GM18519 (cell line): ENCODE results near the gene NUP37.
"Not testable (repeated sequence)": the region's sequence is repeated elsewhere in the genome, so short reads cannot be mapped to it uniquely, and the experiment has no call there.

Experiments
- ATAC-seq: cut with Tn5 transposase; IDR thresholded peaks from one replicate; pipeline ENCODE4 v1.9.1; 2021; ENCODE audit warnings: mild to moderate bottlenecking, moderate library complexity; ENCODE audit not compliant: unreplicated experiment, low FRiP score

The NUP37 gene, protein sequence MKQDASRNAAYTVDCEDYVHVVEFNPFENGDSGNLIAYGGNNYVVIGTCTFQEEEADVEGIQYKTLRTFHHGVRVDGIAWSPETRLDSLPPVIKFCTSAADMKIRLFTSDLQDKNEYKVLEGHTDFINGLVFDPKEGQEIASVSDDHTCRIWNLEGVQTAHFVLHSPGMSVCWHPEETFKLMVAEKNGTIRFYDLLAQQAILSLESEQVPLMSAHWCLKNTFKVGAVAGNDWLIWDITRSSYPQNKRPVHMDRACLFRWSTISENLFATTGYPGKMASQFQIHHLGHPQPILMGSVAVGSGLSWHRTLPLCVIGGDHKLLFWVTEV

GRCh38 chr12:102119674-102120563 is at the start of gene NUP37, which contains the start of gene PARPBP:
NUP37 (minus strand) TSS chr12:102120114; CDS start chr12:102118518, 1,596 bp downstream.
PARPBP (plus strand) TSS chr12:102120183; CDS start chr12:102123889, 3,706 bp downstream.
- ATAC-seq: peak; percentile 90

DNA sequence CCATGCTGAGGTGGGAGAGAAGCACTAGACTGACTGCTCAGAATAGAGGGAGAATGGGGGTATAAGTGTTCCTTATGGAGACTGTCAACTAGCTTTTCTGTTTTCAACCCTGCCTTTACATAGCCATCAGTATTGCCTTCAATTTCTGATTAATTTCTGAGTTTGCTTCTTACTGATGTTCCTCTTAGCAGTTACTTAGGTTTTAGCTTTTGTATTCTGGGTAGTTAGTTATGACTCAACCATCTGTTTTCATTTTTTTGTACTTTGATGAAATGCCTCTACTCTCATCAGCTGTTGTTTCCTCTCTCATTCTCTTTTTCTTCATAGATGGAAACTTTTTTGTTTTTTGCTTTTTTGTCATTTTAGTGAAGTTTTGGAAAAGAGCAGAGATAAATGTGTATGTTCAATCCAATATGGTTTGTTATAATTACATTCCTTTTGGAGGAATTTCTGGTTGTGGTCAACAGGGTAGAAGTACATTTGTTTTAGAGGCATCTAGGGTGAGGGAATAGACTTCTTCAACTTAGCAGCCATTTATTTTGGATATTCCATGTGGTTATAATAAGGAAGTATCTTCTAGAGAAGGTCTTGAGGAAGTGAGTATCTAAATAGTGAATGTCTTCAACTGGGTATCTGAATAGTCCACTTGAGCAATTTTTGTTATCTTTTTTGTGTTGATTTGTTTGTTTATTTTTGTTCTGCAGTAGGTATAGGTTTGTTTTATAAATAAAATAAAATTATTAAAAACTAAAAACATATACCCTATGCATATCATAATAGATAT is 48.1 kb upstream of the NUP37 start:
- ATAC-seq: peak; percentile 47

DNA sequence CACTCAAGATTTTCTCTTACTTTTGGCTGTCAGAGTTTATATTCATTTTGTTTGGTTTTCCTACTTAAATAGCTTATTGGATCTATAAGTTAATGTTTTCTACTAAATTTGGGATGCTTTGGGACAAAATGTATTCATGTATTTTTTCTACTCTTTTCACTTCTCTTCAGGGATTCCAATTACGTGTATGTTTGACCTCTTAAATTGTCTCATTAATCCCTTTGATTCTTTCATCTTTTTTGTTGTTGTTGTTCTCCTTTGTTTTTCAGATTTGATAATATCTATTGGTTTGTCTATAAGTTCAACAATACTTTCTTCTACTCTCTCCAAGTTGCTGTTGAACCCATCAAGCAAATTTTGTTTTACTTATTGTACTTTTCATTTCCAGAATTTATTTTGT is 43.5 kb upstream of the NUP37 start:
- ATAC-seq: no peak

DNA sequence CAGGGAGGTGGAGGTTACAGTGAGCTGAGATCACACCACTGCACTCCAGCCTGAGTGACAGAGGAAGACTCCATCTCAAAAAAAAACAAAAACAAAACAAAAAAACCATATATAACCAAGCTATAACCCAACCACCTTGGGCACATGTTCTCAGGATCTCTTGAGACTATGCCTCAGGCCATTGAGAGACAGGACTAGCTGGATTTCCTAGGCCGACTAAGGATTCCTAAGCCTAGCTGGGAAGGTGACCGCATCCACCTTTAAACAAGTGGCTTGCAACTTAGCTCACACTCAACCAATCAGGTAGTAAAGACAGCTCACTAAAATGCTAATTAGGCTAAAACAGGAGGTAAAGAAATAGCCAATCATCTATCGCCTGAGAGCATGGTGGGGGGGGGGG is 35.3 kb upstream of the NUP37 start:
- not testable (repeated sequence) for ATAC-seq

- not testable (repeated sequence) for ATAC-seq
These were observed 27.2 kb upstream of the NUP37 start for GRCh38 chr12:102147062-102147587.

GRCh38 chr12:102144221-102144620 is 24.3 kb upstream of the NUP37 start:
- ATAC-seq: no peak

DNA sequence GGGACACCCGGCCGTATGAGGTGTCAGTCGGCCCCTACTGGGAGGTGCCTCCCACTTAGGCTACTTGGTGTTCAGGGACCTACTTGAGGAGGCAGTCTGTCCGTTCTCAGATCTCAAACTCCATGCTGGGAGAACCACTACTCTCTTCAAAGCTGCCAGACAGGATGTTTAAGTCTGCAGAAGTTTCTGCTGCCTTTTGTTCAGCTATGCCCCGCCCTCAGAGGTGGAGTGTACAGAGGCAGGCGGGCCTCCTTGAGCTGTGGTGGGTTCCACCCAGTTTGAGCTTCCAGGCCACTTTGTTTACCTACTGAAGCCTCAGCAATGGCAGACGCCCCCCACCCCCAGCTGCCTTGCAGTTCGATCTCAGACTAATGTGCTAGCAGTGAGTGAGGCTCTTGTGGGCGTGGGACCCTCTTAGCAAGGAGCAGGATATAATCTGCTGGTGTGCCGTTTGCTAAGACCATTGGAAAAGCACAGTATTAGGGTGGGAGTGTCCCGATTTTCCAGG is 23.0 kb upstream of the NUP37 start:
- not testable (repeated sequence) for ATAC-seq

- ATAC-seq: not testable (repeated sequence)
These were observed 17.7 kb upstream of the NUP37 start for GRCh38 chr12:102137619-102138018.

- ATAC-seq: not testable (repeated sequence)
These were observed 11.5 kb upstream of the NUP37 start for GRCh38 chr12:102131442-102131841.

- not testable (repeated sequence) for ATAC-seq
These were observed 10.8 kb upstream of the NUP37 start for GRCh38 chr12:102130720-102131119.

DNA sequence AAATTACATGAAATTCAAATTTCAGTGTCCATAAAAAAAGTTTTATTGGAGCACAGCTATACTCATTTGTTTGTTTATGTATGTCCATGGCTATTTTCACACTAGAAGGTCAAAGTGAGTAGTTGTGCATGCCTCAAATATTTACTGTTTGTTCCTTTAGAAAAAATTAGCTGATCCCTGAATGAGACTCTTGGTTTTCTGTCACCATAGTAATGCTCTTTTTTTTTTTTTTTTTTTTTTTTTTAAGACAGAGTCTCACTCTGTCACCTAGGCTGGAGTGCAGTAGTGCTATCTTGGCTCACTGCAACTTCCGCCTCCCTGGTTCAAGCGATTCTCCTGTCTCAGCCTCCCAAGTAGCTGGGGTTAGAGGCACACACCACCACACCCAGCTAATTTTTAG is 1.4 kb upstream of the NUP37 start:
- not testable (repeated sequence) for ATAC-seq

- no peak for ATAC-seq
These were observed 972 bp upstream of the NUP37 start for GRCh38 chr12:102120886-102121285.

DNA sequence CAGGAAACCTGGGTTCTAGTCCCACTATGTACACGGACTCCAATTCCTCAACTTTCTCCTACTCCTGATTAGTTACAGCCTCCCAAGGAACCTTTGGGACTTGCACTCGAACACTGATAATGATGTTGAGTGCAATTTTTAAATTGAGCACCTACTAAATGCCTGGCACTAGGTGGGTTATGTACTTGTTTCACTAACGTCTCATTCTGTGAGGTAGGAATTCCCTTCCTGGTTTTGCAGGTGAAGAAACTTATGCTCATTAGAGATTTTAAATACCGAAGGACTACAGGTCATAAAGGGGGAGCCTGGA is 605 bp upstream of the NUP37 start:
- no peak for ATAC-seq

GRCh38 chr12:102118874-102119273 is 1.0 kb downstream of the NUP37 start:
- ATAC-seq: no peak

- no peak for ATAC-seq
These were observed 3.5 kb downstream of the NUP37 start for GRCh38 chr12:102116392-102116791.

GRCh38 chr12:102114212-102114611 is 5.7 kb downstream of the NUP37 start:
- ATAC-seq: no peak

- no peak for ATAC-seq
These were observed 9.1 kb downstream of the NUP37 start for GRCh38 chr12:102110782-102111181.

GRCh38 chr12:102107970-102108369 is 11.9 kb downstream of the NUP37 start:
- ATAC-seq: no peak

DNA sequence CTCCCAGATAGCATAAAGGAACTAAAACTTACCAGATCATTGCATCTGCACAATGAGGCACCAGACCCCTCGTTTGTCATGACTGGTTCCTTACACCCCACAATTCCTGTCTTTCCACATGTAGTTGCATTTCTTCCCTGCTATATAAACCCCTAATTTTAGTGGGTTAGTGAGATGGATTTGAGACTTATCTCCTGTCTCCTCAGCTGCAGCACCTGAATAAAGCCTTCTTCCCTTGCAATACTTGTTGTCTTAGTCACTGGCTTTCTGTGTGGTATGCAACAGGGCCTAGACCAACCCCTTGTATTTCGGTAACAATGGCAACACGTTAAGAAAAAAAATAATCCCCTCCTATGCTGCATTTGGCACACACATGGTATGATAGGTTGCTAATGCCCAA is 13.0 kb downstream of the NUP37 start:
- ATAC-seq: no peak

GRCh38 chr12:102096855-102097254 is 23.1 kb downstream of the NUP37 start:
- no peak for ATAC-seq
